Measurements from ENCODE around the gene SAMD4A.

- TF ChIP-seq CTCF (conservative IDR thresholded peaks at IDR 0.05; ENCODE audit: low read length) = no peak
- no peak for TF ChIP-seq EZH2phosphoT487 (IDR thresholded peaks at IDR 0.05; ENCODE audit: borderline replicate concordance, low read depth, low read length)
Measured at GRCh38 chr14:54650959-54651351, 84.0 kb downstream of the SAMD4A start.
